Mesenchymal stem cell (in vitro differentiated cells and primary cell): Measurements from ENCODE around the gene STX4.

Experiments used
- DNase-seq: peaks from one replicate; pipeline ENCODE4 v3.0.0-alpha.2; 2013
- H2AFZ ChIP-seq: one replicate; pipeline ENCODE4 v1.6.1; 2013; ENCODE audit warnings: low read depth, mild to moderate bottlenecking, control low read depth, inconsistent platforms, low read length, moderate library complexity
- H2AK5ac ChIP-seq: 2 replicates; pipeline ENCODE4 v1.6.1; 2013; ENCODE audit warnings: low read length, moderate library complexity, mild to moderate bottlenecking, inconsistent platforms; ENCODE audit not compliant: severe bottlenecking
- H2BK120ac ChIP-seq: one replicate; pipeline ENCODE4 v1.6.1; 2013; ENCODE audit warnings: low read depth, mild to moderate bottlenecking, inconsistent platforms, low read length, moderate library complexity
- H2BK12ac ChIP-seq, 2 experiments: one replicate each; pipeline ENCODE4 v1.6.1; 2013; ENCODE audit warnings: inconsistent platforms in 2 of 2, low read length in 2 of 2, mild to moderate bottlenecking in 2 of 2, moderate library complexity in 2 of 2, control low read depth in 1 of 2
- H2BK15ac ChIP-seq: one replicate; pipeline ENCODE4 v1.6.1; 2013; ENCODE audit warnings: mild to moderate bottlenecking, low read depth, inconsistent platforms; ENCODE audit not compliant: poor library complexity, severe bottlenecking
- H2BK5ac ChIP-seq: 2 replicates; pipeline ENCODE4 v1.6.1; 2013; ENCODE audit warnings: low read depth, mild to moderate bottlenecking, low read length, control low read depth, inconsistent platforms; ENCODE audit not compliant: poor library complexity, severe bottlenecking
- H3K14ac ChIP-seq, 2 experiments: one replicate each; pipeline ENCODE4 v1.6.1; 2013; ENCODE audit warnings: inconsistent platforms in 2 of 2, low read length in 2 of 2, control low read depth in 1 of 2, mild to moderate bottlenecking in 1 of 2, moderate library complexity in 1 of 2
- H3K18ac ChIP-seq, 2 experiments: one replicate each; pipeline ENCODE4 v1.6.1; 2013; ENCODE audit warnings: inconsistent platforms in 2 of 2, low read length in 2 of 2, control low read depth in 1 of 2, low read depth in 1 of 2, mild to moderate bottlenecking in 1 of 2
- H3K23ac ChIP-seq, 2 experiments: one replicate each; pipeline ENCODE4 v1.6.1; 2013; ENCODE audit warnings: inconsistent platforms in 2 of 2, low read length in 2 of 2, mild to moderate bottlenecking in 2 of 2, moderate library complexity in 2 of 2, control low read depth in 1 of 2
- H3K27ac ChIP-seq: 2 replicates; pipeline ENCODE4 v1.5.1; 2013; ENCODE audit warnings: mild to moderate bottlenecking, moderate library complexity, low read length, control low read depth, inconsistent platforms; ENCODE audit not compliant: poor library complexity, severe bottlenecking
- H3K27me3 ChIP-seq, 2 experiments: 2 replicates each; pipeline versions ENCODE4 v1.6.1 to v1.7.0; 2013; ENCODE audit warnings: low read length in 2 of 2, mild to moderate bottlenecking in 2 of 2, moderate library complexity in 2 of 2, control low read depth in 1 of 2, inconsistent platforms in 1 of 2; ENCODE audit not compliant: control insufficient read depth in 1 of 2, insufficient read depth in 1 of 2
- H3K36me3 ChIP-seq, 2 experiments: 2 replicates each; pipeline versions ENCODE4 v1.6.1 to v1.7.0; 2013; ENCODE audit warnings: low read length in 2 of 2, control low read depth in 1 of 2, inconsistent platforms in 1 of 2, low read depth in 1 of 2, mild to moderate bottlenecking in 1 of 2; ENCODE audit not compliant: insufficient read depth in 2 of 2, control insufficient read depth in 1 of 2
- H3K4ac ChIP-seq, 2 experiments: one replicate each; pipeline ENCODE4 v1.6.1; 2013; ENCODE audit warnings: inconsistent platforms in 2 of 2, low read length in 2 of 2, mild to moderate bottlenecking in 2 of 2, moderate library complexity in 2 of 2, control low read depth in 1 of 2, low read depth in 1 of 2
- H3K4me1 ChIP-seq: 2 replicates; pipeline ENCODE4 v1.6.1; 2013; ENCODE audit warnings: low read depth, low read length, control low read depth; ENCODE audit not compliant: control insufficient read depth, insufficient read depth
- H3K4me2 ChIP-seq: 2 replicates; pipeline ENCODE4 v1.6.1; 2013; ENCODE audit warnings: low read length, mild to moderate bottlenecking, inconsistent platforms; ENCODE audit not compliant: poor library complexity, severe bottlenecking
- H3K4me3 ChIP-seq, 2 experiments: 2 replicates each; pipeline versions ENCODE4 v1.5.1 to v1.7.0; 2013; ENCODE audit warnings: low read length in 2 of 2, mild to moderate bottlenecking in 2 of 2, control low read depth in 1 of 2, low read depth in 1 of 2; ENCODE audit not compliant: insufficient read depth in 1 of 2
- H3K79me1 ChIP-seq: replicated peaks from 2 replicates; pipeline ENCODE4 v1.6.1; 2013; ENCODE audit warnings: mild to moderate bottlenecking, control low read depth, low read length, inconsistent platforms; ENCODE audit not compliant: poor library complexity, severe bottlenecking
- H3K9ac ChIP-seq: 2 replicates; pipeline ENCODE4 v1.7.0; 2013; ENCODE audit warnings: mild to moderate bottlenecking, low read length, moderate library complexity
- H3K9me3 ChIP-seq: 2 replicates; pipeline ENCODE4 v1.7.0; 2013; ENCODE audit warnings: mild to moderate bottlenecking, low read length; ENCODE audit not compliant: control insufficient read depth
- H4K8ac ChIP-seq: one replicate; pipeline ENCODE4 v1.6.1; 2013; ENCODE audit warnings: inconsistent platforms, mild to moderate bottlenecking, low read length, moderate library complexity
- H4K91ac ChIP-seq: one replicate; pipeline ENCODE4 v1.6.1; 2013; ENCODE audit warnings: mild to moderate bottlenecking, low read length, inconsistent platforms
- WGBS: methylation state at CpG from one replicate; pipeline ENCODE4 v1.1.7; 2013; ENCODE audit warnings: mixed read lengths; 5-methylcytosine and 5-hydroxymethylcytosine counted together

The STX4 gene

DNA sequence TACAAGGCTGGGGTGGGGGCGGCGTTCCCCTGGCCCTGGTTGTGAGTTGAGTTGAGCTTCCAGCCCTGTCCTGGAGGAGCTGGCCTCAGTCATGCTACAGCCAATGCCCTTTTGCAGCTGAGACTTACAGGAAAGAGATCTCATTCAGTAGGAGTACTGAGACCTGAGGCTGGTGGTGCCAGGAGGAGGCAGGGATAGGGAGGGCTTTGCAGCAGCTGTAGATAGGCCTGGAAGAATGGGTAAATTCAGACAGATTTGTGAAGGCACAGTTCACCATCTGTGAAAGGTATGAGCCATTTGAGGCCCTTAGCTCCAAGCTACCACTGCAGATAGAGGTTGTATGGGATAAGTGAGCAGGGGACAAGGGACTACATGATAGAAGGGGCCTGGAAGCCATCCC, 5.6 kb downstream of the STX4 start:
- Histone ChIP-seq H3K4ac (no peak overlapping the region), H2BK15ac (no peak overlapping the region), H4K8ac (no peak overlapping the region), H3K4me3 (no peak overlapping the region), H2BK5ac (no peak overlapping the region), H2AK5ac (no peak overlapping the region), H3K27ac (no peak overlapping the region), H3K4me2 (no peak overlapping the region), H3K4me1 (peaks cover 7% of the 10 kb centered on the region), H3K79me1 (peaks cover 30% of the 10 kb centered on the region), H3K9me3 (no peaks in the 10 kb centered on the region), H3K14ac (no peak overlapping the region), H2AFZ (no peak overlapping the region), H3K18ac (no peak overlapping the region), H3K9ac (no peak overlapping the region), H4K91ac (no peak overlapping the region), H2BK120ac (no peak overlapping the region), H2BK12ac (no peak overlapping the region), H3K27me3 (no peaks in the 10 kb centered on the region), H3K36me3 (peaks cover 60 to 81% of the 10 kb centered on the region in 2 experiments), H3K23ac (no peak overlapping the region)
- 95% methylated on average over 2 of the region's 2 CpGs for WGBS
- no peak for DNase-seq

DNA sequence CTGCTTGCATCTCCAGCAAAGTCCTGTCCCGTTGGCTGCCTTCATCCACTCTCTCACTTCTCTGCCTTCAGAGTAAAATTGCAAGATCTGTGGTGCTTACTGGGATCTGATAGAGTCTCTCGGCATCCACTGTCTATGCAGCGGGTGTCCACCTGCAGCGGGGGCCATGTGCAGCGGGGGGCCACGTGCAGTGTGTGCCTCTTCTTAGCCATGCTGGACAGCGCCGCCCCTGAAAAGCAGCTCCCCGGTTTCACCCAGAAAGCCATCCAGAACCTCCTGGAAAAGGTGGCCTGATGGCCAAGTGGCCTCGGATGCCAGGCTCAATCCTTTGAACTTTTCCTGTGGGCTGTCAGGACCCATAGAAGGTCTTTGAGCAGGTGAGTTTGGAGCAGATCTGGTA, 9.5 kb downstream of the STX4 start:
- DNase-seq = no peak
- Histone ChIP-seq H3K79me1 (peaks cover 13% of the 10 kb centered on the region), H3K36me3 (peaks cover 47 to 52% of the 10 kb centered on the region in 2 experiments), H3K4me1 (peaks cover 1% of the 10 kb centered on the region), H3K23ac (no peak overlapping the region), H3K4me2 (no peak overlapping the region), H3K27me3 (no peaks in the 10 kb centered on the region), H2AFZ (no peak overlapping the region), H3K27ac (no peak overlapping the region), H2BK15ac (no peak overlapping the region), H2BK12ac (no peak overlapping the region), H3K18ac (no peak overlapping the region), H2BK120ac (no peak overlapping the region), H3K9ac (no peak overlapping the region), H2BK5ac (no peak overlapping the region), H3K9me3 (no peaks in the 10 kb centered on the region), H3K14ac (no peak overlapping the region), H3K4me3 (no peak overlapping the region), H3K4ac (no peak overlapping the region), H2AK5ac (no peak overlapping the region), H4K8ac (no peak overlapping the region), H4K91ac (no peak overlapping the region)
- WGBS = 94% methylated on average over 10 of the region's 10 CpGs

- no peak overlapping the region for H3K4me2 ChIP-seq
- H2BK120ac ChIP-seq = no peak overlapping the region
- H2AFZ ChIP-seq = no peak overlapping the region
- H2BK5ac ChIP-seq = no peak overlapping the region
- no peaks in the 10 kb centered on the region for H3K9me3 ChIP-seq
- H3K27me3 ChIP-seq = no peaks in the 10 kb centered on the region
- H3K36me3 ChIP-seq = peaks cover 42 to 47% of the 10 kb centered on the region in 2 experiments
- H3K23ac ChIP-seq = no peak overlapping the region
- no peak overlapping the region for H2BK15ac ChIP-seq
- no peak overlapping the region for H4K91ac ChIP-seq
- H3K4me3 ChIP-seq = no peak overlapping the region
- H3K79me1 ChIP-seq = peaks cover 9% of the 10 kb centered on the region
- no peak overlapping the region for H2AK5ac ChIP-seq
- H3K14ac ChIP-seq = no peak overlapping the region
- H3K4me1 ChIP-seq = peaks cover 1% of the 10 kb centered on the region
- WGBS = 93% methylated on average over 1 of the region's 1 CpG
- no peak overlapping the region for H4K8ac ChIP-seq
- no peak for DNase-seq
- no peak overlapping the region for H3K4ac ChIP-seq
- H3K27ac ChIP-seq = no peak overlapping the region
- no peak overlapping the region for H2BK12ac ChIP-seq
- H3K9ac ChIP-seq = no peak overlapping the region
- no peak overlapping the region for H3K18ac ChIP-seq
Measured at GRCh38 chr16:31043352-31043751, 10.0 kb downstream of the STX4 start.

DNA sequence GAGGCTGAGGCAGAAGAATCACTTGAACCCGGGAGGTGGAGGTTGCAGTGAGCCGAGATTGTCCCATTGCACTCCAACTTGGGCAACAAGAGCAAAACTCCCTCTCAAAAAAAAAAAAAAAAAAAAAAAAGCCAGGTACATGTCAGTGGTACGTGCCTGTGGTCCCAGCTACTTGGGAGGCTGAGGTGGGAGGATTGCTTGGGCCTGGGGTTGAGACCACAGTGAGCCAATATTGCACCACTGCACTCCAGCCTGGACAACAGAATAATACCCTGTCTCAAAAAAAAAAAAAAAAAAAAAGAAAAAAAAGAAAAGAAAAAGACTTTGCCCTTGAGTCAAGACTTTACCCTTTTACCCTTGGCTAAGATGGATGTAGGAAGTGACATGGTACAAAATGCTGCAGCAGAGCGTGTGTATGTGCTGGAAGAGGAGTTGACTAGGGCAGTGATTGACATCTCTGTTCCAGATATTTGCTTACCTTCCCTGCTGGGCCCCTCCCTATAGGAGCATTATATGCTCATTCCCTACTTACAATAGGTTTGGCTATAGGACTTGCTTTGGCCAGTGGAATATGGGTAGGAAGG, 10.6 kb downstream of the STX4 start:
- Histone ChIP-seq H3K9ac (no peak overlapping the region), H2BK15ac (no peak overlapping the region), H3K27me3 (no peaks in the 10 kb centered on the region), H3K27ac (no peak overlapping the region), H2BK120ac (no peak overlapping the region), H2BK5ac (no peak overlapping the region), H3K4me1 (peaks cover 1% of the 10 kb centered on the region), H3K4ac (no peak overlapping the region), H2AFZ (no peak overlapping the region), H3K4me2 (no peak overlapping the region), H3K23ac (no peak overlapping the region), H3K9me3 (no peaks in the 10 kb centered on the region), H2AK5ac (no peak overlapping the region), H2BK12ac (no peak overlapping the region), H3K18ac (no peak overlapping the region), H3K4me3 (no peak overlapping the region), H3K36me3 (peaks cover 36 to 40% of the 10 kb centered on the region in 2 experiments), H3K79me1 (peaks cover 7% of the 10 kb centered on the region), H3K14ac (no peak overlapping the region), H4K8ac (no peak overlapping the region), H4K91ac (no peak overlapping the region)
- DNase-seq = no peak
- WGBS = no CpG with 5 or more reads among the region's 4 CpGs
